ENCODE measurements around the gene NUDT16L1. TPM values are rescaled to one million over a fixed set of nuclear protein-coding genes. Genes with fewer than 3 reads are reported as not detected.
A peak's percentile ranks its signal among the peaks of the same experiment; 100 is the strongest.

The NUDT16L1 gene
- polyA plus RNA-seq, 3 donors: 40.0 to 62.7 (median 41.1) TPM

DNA sequence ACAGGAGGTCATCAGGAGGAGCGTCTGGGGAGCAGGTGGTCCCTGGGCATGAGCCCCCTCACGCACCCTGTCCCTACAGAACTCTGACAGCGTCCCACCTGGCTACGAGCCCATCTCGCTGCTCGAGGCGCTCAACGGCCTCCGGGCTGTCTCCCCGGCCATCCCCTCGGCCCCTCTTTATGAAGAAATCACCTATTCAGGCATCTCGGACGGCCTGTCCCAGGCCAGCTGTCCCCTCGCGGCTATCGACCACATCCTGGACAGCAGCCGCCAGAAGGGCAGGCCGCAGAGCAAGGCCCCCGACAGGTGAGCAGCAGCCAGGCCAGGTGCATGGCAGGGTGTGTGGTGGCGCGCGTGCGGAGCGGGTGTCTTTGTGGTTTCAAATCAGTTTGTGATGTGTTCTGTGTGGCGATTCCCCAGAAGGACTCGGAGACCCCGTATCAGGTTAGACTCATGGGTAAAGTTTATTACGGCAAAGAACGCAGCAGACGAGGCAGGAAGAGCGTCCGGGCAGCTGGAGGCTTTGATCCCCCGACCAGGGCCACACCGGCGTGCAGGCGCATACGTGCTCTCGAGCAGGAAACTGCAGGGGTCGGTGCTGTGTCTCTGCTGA, 11.8 kb upstream of the NUDT16L1 start:
- H3K36me3 ChIP-seq (replicated peaks in 1 of 2; ENCODE audit: control insufficient read depth in 1 of 2, insufficient read depth in 2 of 2, low read length in 2 of 2): peaks cover 55 to 64% of the 10 kb centered on the region in 2 donors
- TF ChIP-seq, protein P1, sequence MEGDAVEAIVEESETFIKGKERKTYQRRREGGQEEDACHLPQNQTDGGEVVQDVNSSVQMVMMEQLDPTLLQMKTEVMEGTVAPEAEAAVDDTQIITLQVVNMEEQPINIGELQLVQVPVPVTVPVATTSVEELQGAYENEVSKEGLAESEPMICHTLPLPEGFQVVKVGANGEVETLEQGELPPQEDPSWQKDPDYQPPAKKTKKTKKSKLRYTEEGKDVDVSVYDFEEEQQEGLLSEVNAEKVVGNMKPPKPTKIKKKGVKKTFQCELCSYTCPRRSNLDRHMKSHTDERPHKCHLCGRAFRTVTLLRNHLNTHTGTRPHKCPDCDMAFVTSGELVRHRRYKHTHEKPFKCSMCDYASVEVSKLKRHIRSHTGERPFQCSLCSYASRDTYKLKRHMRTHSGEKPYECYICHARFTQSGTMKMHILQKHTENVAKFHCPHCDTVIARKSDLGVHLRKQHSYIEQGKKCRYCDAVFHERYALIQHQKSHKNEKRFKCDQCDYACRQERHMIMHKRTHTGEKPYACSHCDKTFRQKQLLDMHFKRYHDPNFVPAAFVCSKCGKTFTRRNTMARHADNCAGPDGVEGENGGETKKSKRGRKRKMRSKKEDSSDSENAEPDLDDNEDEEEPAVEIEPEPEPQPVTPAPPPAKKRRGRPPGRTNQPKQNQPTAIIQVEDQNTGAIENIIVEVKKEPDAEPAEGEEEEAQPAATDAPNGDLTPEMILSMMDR (IDR thresholded peaks at IDR 0.05): no peak
- intact Hi-C loops (cut with micrococcal nuclease): loop anchor here in 1 of 2 donors (2.0 to 5.0 kb wide), 2 partner anchors 17 to 59 kb away; partner anchors contain the start of gene MGRN1
- H3K9me3 ChIP-seq (replicated peaks in 1 of 2; ENCODE audit: control insufficient read depth in 1 of 2, insufficient read depth in 1 of 2, low read length in 2 of 2): no peaks in the 10 kb centered on the region
- WGBS (ENCODE audit: insufficient coverage): 87% methylated on average over 38 of the region's 39 CpGs
- Mint-ChIP-seq H3K4me1 (peaks cover 46% of the 10 kb centered on the region), H3K36me3 (peaks cover 44 to 83% of the 10 kb centered on the region in 2 donors), H3K4me3 (no peak overlapping the region), H3K27ac (peak overlapping the region; percentile 84 to 96 (median 94)), H3K27me3 (ENCODE audit: low read depth in 3 of 3) (no peaks in the 10 kb centered on the region), H3K9me3 (peaks cover 0 to 2% (median 0%) of the 10 kb centered on the region in 7 donors)
- no peak for DNase-seq
- H2AFZ ChIP-seq (ENCODE audit: insufficient read depth, low read depth, low read length, poor library complexity, severe bottlenecking): no peak overlapping the region
- peaks cover 9% of the 10 kb centered on the region for H4K20me1 ChIP-seq (ENCODE audit: insufficient read depth, low read length)
- H3K4me1 ChIP-seq (ENCODE audit: control insufficient read depth in 1 of 2, insufficient read depth in 2 of 2, low read length in 2 of 2): peaks cover 46 to 48% of the 10 kb centered on the region in 2 donors
- H3K27me3 ChIP-seq (ENCODE audit: control insufficient read depth in 2 of 2, insufficient read depth in 2 of 2, low read length in 2 of 2): no peaks in the 10 kb centered on the region
- H3K79me2 ChIP-seq (ENCODE audit: insufficient read depth, low read length): peaks cover 43% of the 10 kb centered on the region
- peak overlapping the region; percentile 94 for H3K27ac ChIP-seq (ENCODE audit: low read depth in 1 of 2, low read length in 2 of 2)
- H3K9ac ChIP-seq (ENCODE audit: insufficient read depth, low read length, poor library complexity, severe bottlenecking): no peak overlapping the region
- peak overlapping the region; percentile 80 for H3K4me2 ChIP-seq (replicated peaks; ENCODE audit: extremely low read depth, low read length, poor library complexity, severe bottlenecking)
- no peak overlapping the region for H3K4me3 ChIP-seq (replicated peaks in 1 of 3; ENCODE audit: low read depth in 2 of 3, low read length in 3 of 3)

DNA sequence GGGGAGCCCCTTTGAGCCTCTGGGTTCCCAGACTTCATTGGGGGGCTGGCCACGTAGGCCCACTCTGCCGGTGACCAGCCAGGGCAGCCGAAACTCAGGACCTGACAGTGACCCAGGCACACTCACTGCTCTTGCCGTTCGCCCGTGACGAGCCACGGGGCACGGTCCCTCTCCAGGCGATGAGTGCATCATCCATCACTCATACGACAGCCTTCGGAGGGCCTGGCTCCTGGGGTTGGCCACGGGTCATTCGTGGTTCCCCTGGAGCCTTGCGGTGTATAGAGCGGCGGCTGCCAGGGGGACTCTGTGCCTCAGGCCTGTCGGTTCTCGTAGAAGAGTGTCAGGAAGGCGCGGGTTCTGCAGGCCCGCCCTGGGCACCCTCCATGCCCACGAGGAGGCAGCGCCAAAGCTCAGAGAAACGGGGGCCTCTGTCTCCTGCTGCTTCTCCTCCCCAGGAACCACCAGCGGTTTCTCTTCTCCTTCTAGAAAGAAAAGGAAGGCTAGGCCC, 11.2 kb upstream of the NUDT16L1 start:
- H3K27ac Mint-ChIP-seq: peak overlapping the region; percentile 82 to 96 (median 90)
- WGBS (ENCODE audit: insufficient coverage): 56% methylated on average over 12 of the region's 26 CpGs
- H3K27me3 Mint-ChIP-seq (ENCODE audit: low read depth in 3 of 3): no peaks in the 10 kb centered on the region

More for the DNA sequence above, 11.2 kb upstream of the NUDT16L1 start:
- H3K4me2 ChIP-seq (replicated peaks; ENCODE audit: extremely low read depth, low read length, poor library complexity, severe bottlenecking): peak overlapping the region; percentile 68
- H3K4me1 ChIP-seq (ENCODE audit: control insufficient read depth in 1 of 2, insufficient read depth in 2 of 2, low read length in 2 of 2): peaks cover 46 to 48% of the 10 kb centered on the region in 2 donors
- peaks cover 39% of the 10 kb centered on the region for H3K79me2 ChIP-seq (ENCODE audit: insufficient read depth, low read length)
- intact Hi-C loops (cut with micrococcal nuclease): loop anchor here in 1 of 2 donors (5.0 kb wide), 1 partner anchor 60 kb away; the partner anchor contains the start of gene MGRN1
- H3K9me3 ChIP-seq (replicated peaks in 1 of 2; ENCODE audit: control insufficient read depth in 1 of 2, insufficient read depth in 1 of 2, low read length in 2 of 2): no peaks in the 10 kb centered on the region
- peaks cover 55 to 64% of the 10 kb centered on the region in 2 donors for H3K36me3 ChIP-seq (replicated peaks in 1 of 2; ENCODE audit: control insufficient read depth in 1 of 2, insufficient read depth in 2 of 2, low read length in 2 of 2)
- DNase-seq: peak; percentile 42 to 76 (median 69)
- H3K9ac ChIP-seq (ENCODE audit: insufficient read depth, low read length, poor library complexity, severe bottlenecking): peak overlapping the region; percentile 54
- no peak overlapping the region for H2AFZ ChIP-seq (ENCODE audit: insufficient read depth, low read depth, low read length, poor library complexity, severe bottlenecking)
- Mint-ChIP-seq H3K4me1 (peaks cover 42% of the 10 kb centered on the region), H3K4me3 (peak overlapping the region; percentile 54 to 70), H3K36me3 (peaks cover 43 to 83% of the 10 kb centered on the region in 2 donors), H3K9me3 (peaks cover 0 to 2% (median 0%) of the 10 kb centered on the region in 7 donors)
- no peaks in the 10 kb centered on the region for H3K27me3 ChIP-seq (ENCODE audit: control insufficient read depth in 2 of 2, insufficient read depth in 2 of 2, low read length in 2 of 2)
- H4K20me1 ChIP-seq (ENCODE audit: insufficient read depth, low read length): peaks cover 6% of the 10 kb centered on the region
- H3K4me3 ChIP-seq (replicated peaks in 1 of 3; ENCODE audit: low read depth in 2 of 3, low read length in 3 of 3): peak overlapping the region in 1 of 3 experiments; percentile 54
- TF ChIP-seq, protein P1 (IDR thresholded peaks at IDR 0.05): no peak
- peak overlapping the region; percentile 60 to 94 for H3K27ac ChIP-seq (ENCODE audit: low read depth in 1 of 2, low read length in 2 of 2)
